Transverse colon (tissue), 4 donors: ENCODE data around the gene CALML3.

Experiments used
- EP300 ChIP-seq: sonication (generic); formaldehyde crosslinking; IDR thresholded peaks from one replicate; pipeline ENCODE4 v1.6.1; 2017; ENCODE audit warnings: antibody characterized with exemption, low read depth
- POLR2A ChIP-seq: fragments of 450-650 bp; IDR thresholded peaks from one replicate; pipeline ENCODE4 v1.6.1; 2016; ENCODE audit warnings: antibody characterized with exemption, mild to moderate bottlenecking, moderate library complexity
- POLR2AphosphoS5 ChIP-seq, 3 donors: sonication (generic); formaldehyde crosslinking; IDR thresholded peaks; one replicate each; pipeline ENCODE4 v1.6.1; 2016; ENCODE audit warnings: antibody characterized with exemption in 3 of 3
- TF ChIP-seq, protein P1 (sequence below), 5 experiments: fragments of 200-600 bp in 3 of 5; fragments of 450-650 bp in 2 of 5; sonication (generic) in 3 of 5; IDR thresholded peaks; 1 replicate in 2 of 5; 2 replicates in 3 of 5; pipeline ENCODE4 v1.5.1; 2016 to 2017; ENCODE audit warnings: antibody characterized with exemption in 5 of 5, inconsistent platforms in 3 of 5, mild to moderate bottlenecking in 2 of 5, moderate library complexity in 1 of 5

DNA sequence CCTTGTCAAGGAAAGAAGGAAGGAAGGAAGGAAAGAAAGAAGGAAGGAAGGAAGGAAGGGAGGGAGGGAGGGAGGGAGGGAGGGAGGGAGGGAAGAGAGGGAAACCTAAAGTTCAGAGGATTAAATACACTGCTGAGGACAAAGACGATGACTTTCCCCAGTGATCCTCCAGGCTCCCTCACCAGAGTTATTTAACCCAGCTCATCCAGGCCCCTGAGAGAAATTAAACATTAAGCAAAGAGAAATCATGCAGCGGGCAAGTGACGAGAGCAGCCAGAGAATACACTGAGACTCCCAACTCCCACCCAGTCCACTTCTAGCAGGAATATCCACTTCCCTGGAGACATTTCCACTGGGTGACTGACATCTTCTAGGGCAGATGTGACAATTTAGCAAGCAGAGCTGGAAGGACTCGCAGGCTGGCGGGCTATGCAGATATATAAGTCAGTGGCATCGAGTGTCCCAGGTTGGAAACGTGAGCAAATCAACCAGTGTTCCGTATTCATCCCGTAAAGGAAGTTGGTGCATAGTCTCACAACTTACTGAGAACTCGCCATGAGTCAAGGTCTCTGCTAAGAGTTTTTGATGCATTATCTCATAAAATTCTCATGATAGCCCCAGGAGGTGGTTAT, 48.7 kb downstream of the CALML3 start:
- TF ChIP-seq, protein P1, sequence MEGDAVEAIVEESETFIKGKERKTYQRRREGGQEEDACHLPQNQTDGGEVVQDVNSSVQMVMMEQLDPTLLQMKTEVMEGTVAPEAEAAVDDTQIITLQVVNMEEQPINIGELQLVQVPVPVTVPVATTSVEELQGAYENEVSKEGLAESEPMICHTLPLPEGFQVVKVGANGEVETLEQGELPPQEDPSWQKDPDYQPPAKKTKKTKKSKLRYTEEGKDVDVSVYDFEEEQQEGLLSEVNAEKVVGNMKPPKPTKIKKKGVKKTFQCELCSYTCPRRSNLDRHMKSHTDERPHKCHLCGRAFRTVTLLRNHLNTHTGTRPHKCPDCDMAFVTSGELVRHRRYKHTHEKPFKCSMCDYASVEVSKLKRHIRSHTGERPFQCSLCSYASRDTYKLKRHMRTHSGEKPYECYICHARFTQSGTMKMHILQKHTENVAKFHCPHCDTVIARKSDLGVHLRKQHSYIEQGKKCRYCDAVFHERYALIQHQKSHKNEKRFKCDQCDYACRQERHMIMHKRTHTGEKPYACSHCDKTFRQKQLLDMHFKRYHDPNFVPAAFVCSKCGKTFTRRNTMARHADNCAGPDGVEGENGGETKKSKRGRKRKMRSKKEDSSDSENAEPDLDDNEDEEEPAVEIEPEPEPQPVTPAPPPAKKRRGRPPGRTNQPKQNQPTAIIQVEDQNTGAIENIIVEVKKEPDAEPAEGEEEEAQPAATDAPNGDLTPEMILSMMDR (IDR thresholded peaks at IDR 0.05), result no peak
- no peak for TF ChIP-seq POLR2AphosphoS5 (IDR thresholded peaks at IDR 0.05)
- TF ChIP-seq POLR2A, result no peak
- no peak for TF ChIP-seq EP300
